Subcutaneous preadipocyte (primary cell): Measurements from ENCODE around the gene SERINC1. TPM values are rescaled to one million over a fixed set of nuclear protein-coding genes. Genes with fewer than 3 reads are reported as not detected.

ENCODE experiments used
- small RNA-seq: library from RNA; depleted of rRNA; stranded (forward); fragments of <200 nt; gene quantifications from one replicate; pipeline ENCODE3, GENCODE V24; 2012
- total RNA-seq: library from RNA; depleted of rRNA; stranded (reverse); fragments of >200 nt; gene quantifications from 2 replicates; pipeline ENCODE4 v1.2.3, GENCODE V29; 2012

SERINC1 gene
- 107 and 147 TPM in 2 replicates for total RNA-seq

GRCh38 chr6:122471107-122472021 is at the start of gene SERINC1:
Gene SERINC1, minus strand, starts transcription at chr6:122471807. Its CDS starts 70 bp downstream, at chr6:122471737.

GRCh38 chr6:122399348-122400120 is 72.1 kb downstream of the SERINC1 start, which contains the start of gene HSF2:
Gene HSF2, plus strand, starts transcription at chr6:122399652. Its CDS starts 86 bp downstream, at chr6:122399738.

Small RNA genes lying within 50 kb of the gene (small RNA-seq; reads per million reads assigned to genes)
- not detected for gene Z99129.1

Other genes with a start within 250 kb of the SERINC1 start
- gene HSF2, start 72.2 kb downstream of the SERINC1 start, total RNA-seq: 12.9 and 15.6 TPM in 2 replicates
- gene PKIB, start 138.6 kb upstream of the SERINC1 start, total RNA-seq: 0.37 and 0.39 TPM in 2 replicates